ENCODE results near the gene TULP4. TPM values are rescaled to one million over a fixed set of nuclear protein-coding genes. Genes with fewer than 3 reads are reported as not detected.

TULP4 gene
- total RNA-seq, 1 donor = 105 TPM

GRCh38 chr6:158311193-158311592, 1.1 kb upstream of the TULP4 start:
- H3K27me3 ChIP-seq (ENCODE audit: insufficient read depth, low read length) = no peaks in the 10 kb centered on the region
- no peaks in the 10 kb centered on the region for H3K9me3 ChIP-seq (ENCODE audit: low read depth, low read length)
- peaks cover 15% of the 10 kb centered on the region for H3K4me1 ChIP-seq (ENCODE audit: insufficient read depth, low read length)
- H3K4me3 ChIP-seq (ENCODE audit: low read length) = no peak overlapping the region

- Histone ChIP-seq H3K4me3 (ENCODE audit: low read length) (no peak overlapping the region), H3K27me3 (ENCODE audit: insufficient read depth, low read length) (no peaks in the 10 kb centered on the region), H3K9me3 (ENCODE audit: low read depth, low read length) (no peaks in the 10 kb centered on the region), H3K4me1 (ENCODE audit: insufficient read depth, low read length) (peaks cover 15% of the 10 kb centered on the region)
These were observed 639 bp upstream of the TULP4 start for GRCh38 chr6:158311626-158312025.

DNA sequence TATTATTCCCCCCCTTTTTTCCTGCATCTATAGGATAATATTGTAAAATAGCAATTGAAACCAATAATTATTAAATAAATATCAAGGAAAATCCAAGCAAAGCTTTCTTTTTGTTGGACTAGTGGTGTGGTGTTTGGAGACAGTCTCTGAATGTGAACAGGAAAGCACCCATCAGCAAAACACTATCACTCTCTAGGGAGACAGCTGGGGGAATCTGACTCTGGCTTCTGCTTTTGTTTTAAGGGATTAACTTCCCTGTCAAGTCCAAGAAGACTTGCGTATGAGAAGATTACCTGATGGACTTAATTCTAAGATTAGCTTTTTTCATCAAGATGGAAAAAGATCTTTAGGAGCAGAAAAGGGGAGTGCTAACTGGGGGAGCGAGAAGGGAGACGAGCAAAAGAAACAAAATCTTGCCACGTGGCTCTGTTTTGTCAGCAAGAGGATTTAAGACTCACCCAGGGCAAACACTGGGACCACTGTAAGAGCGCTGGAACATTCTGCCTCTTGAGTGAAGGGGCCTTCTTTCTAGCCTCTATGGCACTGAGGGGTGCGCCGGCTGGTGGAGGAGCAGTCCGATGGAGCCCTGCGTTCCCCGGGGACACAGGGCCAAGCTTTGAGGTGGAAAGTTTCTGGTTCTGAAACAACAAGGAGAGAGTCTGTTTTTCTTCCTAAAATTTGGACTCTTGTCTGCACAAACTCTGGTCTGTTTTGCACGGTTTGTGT, 570 bp downstream of the TULP4 start:
- H3K27me3 ChIP-seq (ENCODE audit: insufficient read depth, low read length) = no peaks in the 10 kb centered on the region
- H3K9me3 ChIP-seq (ENCODE audit: low read depth, low read length) = no peaks in the 10 kb centered on the region

GRCh38 chr6:158313989-158314388, 1.7 kb downstream of the TULP4 start:
- Histone ChIP-seq H3K27me3 (ENCODE audit: insufficient read depth, low read length) (no peaks in the 10 kb centered on the region), H3K4me3 (ENCODE audit: low read length) (peak overlapping the region; percentile 28), H3K9me3 (ENCODE audit: low read depth, low read length) (no peaks in the 10 kb centered on the region), H3K4me1 (ENCODE audit: insufficient read depth, low read length) (peaks cover 15% of the 10 kb centered on the region)

More for the DNA sequence above, 570 bp downstream of the TULP4 start:
- Histone ChIP-seq H3K4me3 (ENCODE audit: low read length) (no peak overlapping the region), H3K4me1 (ENCODE audit: insufficient read depth, low read length) (peaks cover 15% of the 10 kb centered on the region)

DNA sequence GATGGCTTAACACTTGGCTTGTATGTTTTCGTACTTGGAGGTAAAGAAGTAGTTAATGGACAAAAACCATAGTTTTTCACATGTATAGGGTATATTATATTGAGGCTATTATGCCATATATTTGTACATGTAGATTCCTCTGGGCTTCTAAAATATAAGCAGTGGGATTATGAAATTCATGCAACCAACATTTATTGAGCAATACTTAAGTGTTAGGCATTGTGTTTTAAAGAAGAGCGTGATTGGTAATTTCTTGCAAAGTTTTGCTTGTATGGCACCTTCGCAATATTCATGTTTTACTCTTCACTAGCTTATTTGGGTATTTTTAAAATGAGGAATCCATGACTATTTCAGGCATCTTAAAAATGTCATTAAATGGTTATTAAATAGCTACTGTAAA, 2.5 kb downstream of the TULP4 start:
- Histone ChIP-seq H3K4me1 (ENCODE audit: insufficient read depth, low read length) (peaks cover 15% of the 10 kb centered on the region), H3K9me3 (ENCODE audit: low read depth, low read length) (no peaks in the 10 kb centered on the region), H3K27me3 (ENCODE audit: insufficient read depth, low read length) (no peaks in the 10 kb centered on the region), H3K4me3 (ENCODE audit: low read length) (no peak overlapping the region)

GRCh38 chr6:158316022-158316421, 3.8 kb downstream of the TULP4 start:
- Histone ChIP-seq H3K9me3 (ENCODE audit: low read depth, low read length) (no peaks in the 10 kb centered on the region), H3K4me3 (ENCODE audit: low read length) (no peak overlapping the region), H3K27me3 (ENCODE audit: insufficient read depth, low read length) (no peaks in the 10 kb centered on the region), H3K4me1 (ENCODE audit: insufficient read depth, low read length) (peaks cover 15% of the 10 kb centered on the region)

DNA sequence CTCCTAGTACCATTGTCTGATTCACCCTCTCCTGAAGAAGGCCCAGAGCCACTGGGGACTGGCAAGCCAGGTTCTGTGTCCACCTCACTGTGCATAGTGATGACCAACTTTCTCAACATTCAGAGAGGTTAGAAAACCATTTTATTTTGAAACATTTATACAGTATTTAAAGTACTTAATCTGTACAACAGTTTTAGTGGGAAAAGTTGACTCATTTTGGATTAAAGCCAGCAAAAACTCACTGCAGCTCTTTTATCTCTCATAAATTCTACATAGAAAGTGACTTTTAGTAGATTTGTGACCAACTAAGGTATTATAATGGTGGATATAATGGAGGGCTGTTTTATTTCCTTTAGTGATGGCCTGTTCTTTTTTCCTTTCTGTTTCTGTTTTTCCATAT, 9.7 kb downstream of the TULP4 start:
- Histone ChIP-seq H3K4me3 (ENCODE audit: low read length) (no peak overlapping the region), H3K4me1 (ENCODE audit: insufficient read depth, low read length) (peaks cover 15% of the 10 kb centered on the region), H3K9me3 (ENCODE audit: low read depth, low read length) (no peaks in the 10 kb centered on the region), H3K27me3 (ENCODE audit: insufficient read depth, low read length) (no peaks in the 10 kb centered on the region)

DNA sequence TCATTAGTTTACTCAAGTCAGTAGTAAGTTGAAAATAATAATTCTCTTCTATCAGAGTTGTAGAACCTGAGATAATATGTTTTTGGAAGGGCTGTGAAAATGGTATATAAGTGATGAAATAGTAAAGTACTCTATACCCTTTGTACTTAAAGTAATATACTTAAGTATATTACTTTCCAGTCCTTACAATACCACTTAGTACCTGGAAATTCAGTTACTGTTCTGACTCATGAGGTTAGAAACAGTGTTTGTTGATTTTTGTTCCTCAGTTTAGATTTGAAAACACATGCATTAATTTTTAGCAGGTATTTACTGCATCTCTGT, 10.1 kb downstream of the TULP4 start:
- Histone ChIP-seq H3K4me1 (ENCODE audit: insufficient read depth, low read length) (peaks cover 15% of the 10 kb centered on the region), H3K4me3 (ENCODE audit: low read length) (no peak overlapping the region), H3K27me3 (ENCODE audit: insufficient read depth, low read length) (no peaks in the 10 kb centered on the region), H3K9me3 (ENCODE audit: low read depth, low read length) (no peaks in the 10 kb centered on the region)

- Histone ChIP-seq H3K4me1 (ENCODE audit: insufficient read depth, low read length) (peaks cover 15% of the 10 kb centered on the region), H3K27me3 (ENCODE audit: insufficient read depth, low read length) (no peaks in the 10 kb centered on the region), H3K4me3 (ENCODE audit: low read length) (no peak overlapping the region), H3K9me3 (ENCODE audit: low read depth, low read length) (no peaks in the 10 kb centered on the region)
These were observed 10.7 kb downstream of the TULP4 start for GRCh38 chr6:158322724-158323560.

DNA sequence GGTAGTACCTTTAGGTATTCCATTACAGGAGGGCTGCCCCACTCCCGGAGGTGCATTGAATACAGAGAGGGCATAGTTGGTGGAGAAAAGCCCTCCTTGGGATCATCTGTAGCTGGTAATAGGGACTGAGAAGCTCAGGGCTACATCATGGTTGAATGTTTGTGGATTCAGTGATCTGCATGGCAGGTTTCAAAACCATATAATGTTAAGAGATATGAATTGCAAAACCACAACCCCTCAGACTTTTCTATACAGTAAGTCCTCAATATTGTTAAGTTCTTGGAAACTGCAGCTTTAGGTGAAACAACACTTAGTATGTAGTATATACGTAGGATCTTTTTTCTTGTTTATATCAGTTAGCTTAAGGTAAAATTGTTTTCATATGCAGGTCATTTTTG, 11.3 kb downstream of the TULP4 start:
- H3K27me3 ChIP-seq (ENCODE audit: insufficient read depth, low read length) = no peaks in the 10 kb centered on the region
- H3K4me3 ChIP-seq (ENCODE audit: low read length) = no peak overlapping the region
- H3K9me3 ChIP-seq (ENCODE audit: low read depth, low read length) = no peaks in the 10 kb centered on the region
- peaks cover 21% of the 10 kb centered on the region for H3K4me1 ChIP-seq (ENCODE audit: insufficient read depth, low read length)

DNA sequence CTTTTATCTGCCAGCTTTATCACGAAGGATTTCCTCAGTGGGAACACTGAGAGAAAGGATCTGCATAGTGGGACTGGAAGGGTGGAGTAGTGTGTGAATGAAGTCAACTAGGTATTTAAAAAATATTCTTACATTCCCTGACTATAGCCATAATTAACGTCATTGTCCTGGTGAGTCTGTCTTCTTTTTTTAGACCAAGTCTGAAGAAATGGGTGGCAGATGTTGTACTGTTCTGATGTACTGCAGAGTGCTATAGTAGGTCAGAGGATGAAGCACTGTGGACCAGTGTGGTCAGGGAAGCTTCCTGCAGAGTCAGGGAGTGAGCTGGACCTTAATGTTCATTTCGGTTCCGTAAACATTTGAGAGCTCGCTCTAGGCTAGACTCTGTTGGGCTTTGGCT, 11.9 kb downstream of the TULP4 start:
- Histone ChIP-seq H3K4me1 (ENCODE audit: insufficient read depth, low read length) (peaks cover 24% of the 10 kb centered on the region), H3K27me3 (ENCODE audit: insufficient read depth, low read length) (no peaks in the 10 kb centered on the region), H3K9me3 (ENCODE audit: low read depth, low read length) (no peaks in the 10 kb centered on the region), H3K4me3 (ENCODE audit: low read length) (no peak overlapping the region)

DNA sequence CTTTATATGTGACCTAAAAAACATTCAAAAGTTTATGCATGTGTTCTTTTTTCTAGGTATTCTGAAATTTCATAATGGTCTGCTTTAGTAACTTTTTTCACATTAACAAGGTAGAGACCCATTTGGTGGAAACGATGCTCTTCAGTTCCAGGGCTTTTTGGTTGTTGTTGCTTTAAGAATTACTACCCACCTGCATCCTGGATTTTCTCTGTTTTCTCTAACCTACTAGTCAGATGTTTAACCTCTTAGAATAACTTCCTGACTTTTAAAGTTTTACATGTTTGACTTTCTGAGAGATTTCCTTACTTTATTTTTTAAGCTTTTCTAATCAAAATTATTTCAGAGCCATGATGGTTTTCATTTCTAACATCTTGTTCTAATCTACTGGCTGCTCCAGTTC, 14.9 kb downstream of the TULP4 start:
- no peaks in the 10 kb centered on the region for H3K27me3 ChIP-seq (ENCODE audit: insufficient read depth, low read length)
- H3K4me3 ChIP-seq (ENCODE audit: low read length) = no peak overlapping the region
- H3K4me1 ChIP-seq (ENCODE audit: insufficient read depth, low read length) = peaks cover 24% of the 10 kb centered on the region
- no peaks in the 10 kb centered on the region for H3K9me3 ChIP-seq (ENCODE audit: low read depth, low read length)

DNA sequence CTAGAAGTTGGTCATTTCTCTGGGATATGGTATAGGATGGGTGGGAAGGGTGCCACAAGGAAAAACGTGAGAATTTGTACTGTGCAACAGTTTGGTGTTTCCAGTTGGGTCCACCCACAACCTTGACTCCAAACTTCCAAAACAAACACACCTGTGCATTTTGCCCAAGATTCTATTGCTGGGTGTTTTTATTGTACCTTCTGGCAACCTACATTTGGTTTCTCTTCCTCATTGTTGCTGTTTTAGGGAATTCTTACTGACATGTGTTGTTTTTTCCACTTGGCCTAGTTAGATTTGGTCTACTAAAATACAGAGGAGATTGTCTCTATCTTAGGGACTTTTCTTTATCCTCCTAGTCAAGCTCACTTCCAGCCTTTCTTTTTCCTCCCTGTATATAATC, 16.7 kb downstream of the TULP4 start:
- Histone ChIP-seq H3K9me3 (ENCODE audit: low read depth, low read length) (no peaks in the 10 kb centered on the region), H3K4me1 (ENCODE audit: insufficient read depth, low read length) (peaks cover 12% of the 10 kb centered on the region), H3K27me3 (ENCODE audit: insufficient read depth, low read length) (no peaks in the 10 kb centered on the region), H3K4me3 (ENCODE audit: low read length) (no peak overlapping the region)

DNA sequence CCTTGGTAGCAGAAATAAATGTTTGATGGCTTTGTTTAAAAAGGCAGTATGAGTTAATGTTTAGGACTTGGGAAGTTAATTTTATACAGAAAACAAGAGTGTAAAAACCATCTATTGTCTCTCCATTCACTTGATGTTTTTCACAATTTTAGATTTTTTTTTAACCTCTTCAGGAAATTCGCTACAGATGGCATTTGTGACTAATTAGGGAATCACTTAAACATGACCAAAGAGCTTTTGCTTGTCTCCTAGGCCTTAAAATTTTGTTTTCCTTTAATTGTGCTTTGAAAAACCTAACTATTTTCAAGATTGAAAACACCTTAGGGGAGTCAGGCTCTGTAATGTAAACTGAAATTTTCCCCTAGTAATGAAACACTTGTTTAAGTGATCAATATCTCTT, 17.3 kb downstream of the TULP4 start:
- no peaks in the 10 kb centered on the region for H3K27me3 ChIP-seq (ENCODE audit: insufficient read depth, low read length)
- H3K4me3 ChIP-seq (ENCODE audit: low read length) = no peak overlapping the region
- no peaks in the 10 kb centered on the region for H3K9me3 ChIP-seq (ENCODE audit: low read depth, low read length)
- H3K4me1 ChIP-seq (ENCODE audit: insufficient read depth, low read length) = peaks cover 9% of the 10 kb centered on the region

- H3K27me3 ChIP-seq (ENCODE audit: insufficient read depth, low read length) = no peaks in the 10 kb centered on the region
- H3K4me1 ChIP-seq (ENCODE audit: insufficient read depth, low read length) = peaks cover 9% of the 10 kb centered on the region
- H3K4me3 ChIP-seq (ENCODE audit: low read length) = no peak overlapping the region
- H3K9me3 ChIP-seq (ENCODE audit: low read depth, low read length) = no peaks in the 10 kb centered on the region
These were observed 17.8 kb downstream of the TULP4 start for GRCh38 chr6:158330016-158330415.

DNA sequence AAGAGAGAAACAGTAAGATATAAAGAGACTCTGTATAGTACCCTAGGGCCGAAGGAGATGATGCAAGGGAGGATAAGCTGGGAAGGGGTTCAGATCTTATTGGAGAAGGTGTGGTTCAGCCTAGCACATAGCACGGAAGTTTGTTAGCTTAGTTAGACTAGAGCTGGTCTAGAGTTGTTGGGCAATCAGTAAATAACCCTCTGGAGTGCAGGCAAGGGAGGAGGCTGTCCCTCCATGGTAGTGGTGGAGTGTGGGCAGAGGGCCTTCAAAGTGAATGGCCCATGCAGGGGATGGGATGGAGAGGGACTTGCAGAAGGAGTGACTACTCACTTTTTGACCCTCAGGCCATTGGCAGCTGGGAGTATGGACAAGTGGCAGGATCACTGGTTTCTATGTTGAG, 20.0 kb downstream of the TULP4 start:
- H3K9me3 ChIP-seq (ENCODE audit: low read depth, low read length) = no peaks in the 10 kb centered on the region
- H3K4me1 ChIP-seq (ENCODE audit: insufficient read depth, low read length) = peaks cover 9% of the 10 kb centered on the region
- H3K27me3 ChIP-seq (ENCODE audit: insufficient read depth, low read length) = no peaks in the 10 kb centered on the region
- H3K4me3 ChIP-seq (ENCODE audit: low read length) = no peak overlapping the region
